PFSK-1 (cell line): Measurements from ENCODE around the gene TAAR1.

Experiments used
- FOXP2 ChIP-seq: optimal IDR thresholded peaks from 2 replicates; pipeline ENCODE3; 2011; ENCODE audit warnings: borderline replicate concordance, control low read depth, inconsistent platforms; ENCODE audit not compliant: insufficient read depth; ENCODE audit errors: extremely low read length, extremely low read depth
- POLR2AphosphoS5 ChIP-seq: IDR thresholded peaks from 2 replicates; pipeline ENCODE4 v1.6.1; 2012; ENCODE audit warnings: low read depth, mild to moderate bottlenecking, control low read depth, low read length, moderate library complexity
- SIN3A ChIP-seq: IDR thresholded peaks from 2 replicates; pipeline ENCODE4 v1.6.1; 2012; ENCODE audit warnings: mild to moderate bottlenecking, low read length, moderate library complexity, borderline replicate concordance; ENCODE audit not compliant: insufficient read depth
- TAF1 ChIP-seq: IDR thresholded peaks from 2 replicates; pipeline ENCODE4 v1.6.1; 2012; ENCODE audit warnings: low read length, control low read depth, borderline replicate concordance; ENCODE audit not compliant: insufficient read depth
- TF ChIP-seq, protein P1 (sequence below), 2 experiments: IDR thresholded peaks; 2 replicates each; pipeline versions ENCODE4 v1.6.1 to v1.8.0; 2011 to 2012; ENCODE audit warnings: low read depth in 2 of 2, low read length in 2 of 2, control low read depth in 1 of 2, inconsistent platforms in 1 of 2, mild to moderate bottlenecking in 1 of 2, moderate library complexity in 1 of 2; ENCODE audit not compliant: insufficient read depth in 1 of 2

TAAR1 gene

DNA sequence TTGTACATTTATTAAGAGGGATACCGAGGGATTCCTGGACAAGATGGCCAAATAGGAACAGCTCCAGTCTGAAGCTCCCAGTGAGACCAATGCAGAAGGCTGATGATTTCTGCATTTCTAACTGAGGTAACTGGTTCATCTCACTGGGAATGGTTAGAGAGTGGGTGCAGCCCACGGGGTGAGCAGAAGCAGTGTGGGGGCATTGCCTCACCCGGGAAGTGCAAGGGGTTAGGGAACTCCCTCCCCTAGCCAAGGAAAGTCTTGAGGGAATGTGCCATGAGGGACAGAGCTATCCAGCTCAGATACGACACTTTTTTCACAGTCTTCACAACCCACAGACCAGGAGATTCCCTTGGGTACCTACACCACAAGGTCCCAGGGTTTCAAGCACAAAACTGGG is 24.2 kb downstream of the TAAR1 start:
- no peak for TF ChIP-seq FOXP2
- no peak for TF ChIP-seq SIN3A
- TF ChIP-seq, protein P1, sequence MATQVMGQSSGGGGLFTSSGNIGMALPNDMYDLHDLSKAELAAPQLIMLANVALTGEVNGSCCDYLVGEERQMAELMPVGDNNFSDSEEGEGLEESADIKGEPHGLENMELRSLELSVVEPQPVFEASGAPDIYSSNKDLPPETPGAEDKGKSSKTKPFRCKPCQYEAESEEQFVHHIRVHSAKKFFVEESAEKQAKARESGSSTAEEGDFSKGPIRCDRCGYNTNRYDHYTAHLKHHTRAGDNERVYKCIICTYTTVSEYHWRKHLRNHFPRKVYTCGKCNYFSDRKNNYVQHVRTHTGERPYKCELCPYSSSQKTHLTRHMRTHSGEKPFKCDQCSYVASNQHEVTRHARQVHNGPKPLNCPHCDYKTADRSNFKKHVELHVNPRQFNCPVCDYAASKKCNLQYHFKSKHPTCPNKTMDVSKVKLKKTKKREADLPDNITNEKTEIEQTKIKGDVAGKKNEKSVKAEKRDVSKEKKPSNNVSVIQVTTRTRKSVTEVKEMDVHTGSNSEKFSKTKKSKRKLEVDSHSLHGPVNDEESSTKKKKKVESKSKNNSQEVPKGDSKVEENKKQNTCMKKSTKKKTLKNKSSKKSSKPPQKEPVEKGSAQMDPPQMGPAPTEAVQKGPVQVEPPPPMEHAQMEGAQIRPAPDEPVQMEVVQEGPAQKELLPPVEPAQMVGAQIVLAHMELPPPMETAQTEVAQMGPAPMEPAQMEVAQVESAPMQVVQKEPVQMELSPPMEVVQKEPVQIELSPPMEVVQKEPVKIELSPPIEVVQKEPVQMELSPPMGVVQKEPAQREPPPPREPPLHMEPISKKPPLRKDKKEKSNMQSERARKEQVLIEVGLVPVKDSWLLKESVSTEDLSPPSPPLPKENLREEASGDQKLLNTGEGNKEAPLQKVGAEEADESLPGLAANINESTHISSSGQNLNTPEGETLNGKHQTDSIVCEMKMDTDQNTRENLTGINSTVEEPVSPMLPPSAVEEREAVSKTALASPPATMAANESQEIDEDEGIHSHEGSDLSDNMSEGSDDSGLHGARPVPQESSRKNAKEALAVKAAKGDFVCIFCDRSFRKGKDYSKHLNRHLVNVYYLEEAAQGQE (IDR thresholded peaks at IDR 0.05; ENCODE audit: insufficient read depth in 1 of 2, low read depth in 2 of 2, low read length in 2 of 2), result no peak
- no peak for TF ChIP-seq POLR2AphosphoS5
- TF ChIP-seq TAF1, result no peak

DNA sequence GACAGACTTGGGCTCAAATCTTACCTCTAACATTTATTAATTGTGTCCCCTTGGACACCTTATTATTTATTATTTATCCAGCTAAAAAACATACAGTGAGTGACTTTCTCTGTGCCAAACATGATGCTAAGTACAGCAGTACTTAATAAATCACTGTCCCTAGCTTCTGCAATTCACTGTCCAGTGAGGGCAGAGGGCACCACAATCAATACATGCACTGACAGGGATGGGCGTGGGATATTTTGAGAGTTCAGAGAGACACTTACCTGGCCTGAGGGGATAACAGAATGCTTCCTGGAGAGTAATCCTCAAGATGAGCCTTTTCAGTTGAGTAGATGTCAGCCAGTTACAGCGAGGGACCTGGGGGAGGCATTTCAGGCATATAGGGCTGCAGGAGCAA is 25.6 kb downstream of the TAAR1 start:
- TF ChIP-seq, protein P1 (IDR thresholded peaks at IDR 0.05; ENCODE audit: insufficient read depth in 1 of 2, low read depth in 2 of 2, low read length in 2 of 2), result no peak
- TF ChIP-seq FOXP2 (no peak), TAF1 (no peak), POLR2AphosphoS5 (no peak), SIN3A (no peak)

DNA sequence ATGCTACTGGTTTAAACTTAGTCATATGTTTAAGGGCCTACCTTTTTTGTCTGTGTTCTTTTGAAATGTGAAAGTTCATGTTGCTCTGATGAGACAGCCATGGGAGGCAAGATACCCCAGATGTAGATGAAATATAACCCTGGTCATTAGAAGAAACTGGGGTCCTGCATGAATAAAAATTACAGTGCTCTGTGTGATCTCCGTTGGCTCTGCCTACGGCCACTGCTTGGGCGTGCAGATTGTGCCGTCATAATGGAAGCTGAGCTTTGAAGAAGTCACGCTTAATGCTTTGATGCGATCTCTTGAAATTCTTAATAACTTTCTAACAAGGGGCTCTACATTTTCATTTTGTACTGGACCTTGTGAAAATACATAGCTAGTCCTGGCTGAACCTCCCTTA is 34.8 kb downstream of the TAAR1 start, which contains the start of gene TAAR2:
Gene TAAR2 (minus strand): TSS at position 101 of the 400 bp plus-strand sequence. CDS start 0 bp downstream, at position 101.
- no peak for TF ChIP-seq TAF1

DNA sequence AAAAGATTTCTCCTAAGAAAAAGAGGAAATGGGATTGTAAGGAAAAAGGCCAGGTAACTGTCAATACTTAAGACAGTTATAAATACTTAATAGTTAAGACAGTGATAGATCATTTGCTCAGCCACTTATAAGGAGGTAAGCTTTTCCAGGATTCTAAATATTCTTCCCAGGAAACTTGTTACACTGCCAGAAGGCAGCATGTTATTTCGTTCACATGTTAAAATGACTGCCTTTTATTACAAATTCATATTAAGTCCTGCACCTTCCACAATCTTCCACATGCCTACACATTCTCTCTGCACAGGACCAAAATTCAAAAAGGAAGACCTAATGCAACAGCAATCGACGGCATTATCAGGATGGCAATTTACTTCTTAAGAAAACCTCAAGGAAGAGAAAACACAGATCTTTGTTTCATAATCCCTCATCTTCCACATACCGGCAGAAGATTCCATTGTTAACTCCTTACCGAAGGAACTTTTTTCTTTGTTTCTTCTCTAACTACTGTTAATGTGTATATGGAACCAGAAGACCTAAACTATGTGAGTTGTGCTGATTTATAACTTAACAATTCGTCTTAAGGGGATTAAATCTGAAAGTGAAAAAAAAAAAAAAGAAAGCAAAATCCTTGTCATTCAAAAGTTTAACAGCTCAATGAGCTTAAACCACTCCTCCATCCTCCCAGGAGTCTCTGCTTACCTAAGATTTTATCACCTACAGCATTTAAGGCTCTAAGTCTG is 35.7 kb downstream of the TAAR1 start:
- TF ChIP-seq POLR2AphosphoS5 (no peak), FOXP2 (no peak), TAF1 (no peak), SIN3A (no peak)
- TF ChIP-seq, protein P1 (IDR thresholded peaks at IDR 0.05; ENCODE audit: insufficient read depth in 1 of 2, low read depth in 2 of 2, low read length in 2 of 2), result no peak

DNA sequence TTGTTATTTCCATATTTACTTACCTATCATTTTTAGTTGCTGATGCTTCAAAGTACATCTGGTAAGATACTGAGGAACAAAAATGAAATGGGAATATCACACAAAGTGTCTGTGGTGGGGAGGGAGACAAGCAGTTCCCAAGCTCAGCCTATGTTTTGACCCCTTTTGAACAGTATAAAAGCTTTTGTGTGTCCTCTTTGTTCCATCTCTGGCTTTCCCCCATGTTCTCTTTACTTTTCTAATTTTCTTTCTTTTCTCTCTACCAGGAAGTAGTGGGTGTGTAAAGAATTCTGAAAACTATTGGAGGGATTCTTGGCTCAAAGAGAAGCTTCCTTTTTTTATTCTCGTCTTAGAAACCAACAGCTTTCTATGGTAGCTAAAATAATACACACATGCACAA is 42.3 kb downstream of the TAAR1 start:
- no peak for TF ChIP-seq FOXP2
- TF ChIP-seq, protein P1 (IDR thresholded peaks at IDR 0.05; ENCODE audit: insufficient read depth in 1 of 2, low read depth in 2 of 2, low read length in 2 of 2), result no peak
- no peak for TF ChIP-seq TAF1
- TF ChIP-seq SIN3A, result no peak
- no peak for TF ChIP-seq POLR2AphosphoS5
